SJSA1 (cell line): ENCODE measurements around the gene PRLR. TPM values are rescaled to one million over a fixed set of nuclear protein-coding genes. Genes with fewer than 3 reads are reported as not detected.
"Not testable (repeated sequence)": the region's sequence is repeated elsewhere in the genome, so short reads cannot be mapped to it uniquely, and the experiment has no call there.

Source experiments
- DNase-seq, 2 experiments: peaks; one replicate each; pipeline ENCODE4 v3.0.0-alpha.2; 2015 to 2020; ENCODE audit warnings: low spot score in 2 of 2, low read depth in 1 of 2
- H3K27ac ChIP-seq: fragments of 250-450 bp; sonication (Bioruptor Pico); 2 replicates; pipeline ENCODE4 v1.5.1; 2020; ENCODE audit warnings: mild to moderate bottlenecking, moderate library complexity
- H3K27me3 ChIP-seq: fragments of 250-450 bp; sonication (Bioruptor Pico); replicated peaks from 2 replicates; pipeline ENCODE4 v1.5.1; 2020; ENCODE audit warnings: mild to moderate bottlenecking, moderate library complexity
- H3K36me3 ChIP-seq: fragments of 250-450 bp; sonication (Bioruptor Pico); 2 replicates; pipeline ENCODE4 v1.5.1; 2020; ENCODE audit warnings: mild to moderate bottlenecking
- H3K4me1 ChIP-seq: fragments of 250-450 bp; sonication (Bioruptor Pico); replicated peaks from 2 replicates; pipeline ENCODE4 v1.6.1; 2021; ENCODE audit warnings: mild to moderate bottlenecking
- H3K4me3 ChIP-seq: fragments of 250-450 bp; sonication (Bioruptor Pico); 2 replicates; pipeline ENCODE4 v1.5.1; 2020; ENCODE audit warnings: mild to moderate bottlenecking
- H3K9me3 ChIP-seq: fragments of 250-450 bp; sonication (Bioruptor Pico); replicated peaks from 2 replicates; pipeline ENCODE4 v1.5.1; 2020; ENCODE audit warnings: mild to moderate bottlenecking
- total RNA-seq: library from RNA; depleted of rRNA; stranded (reverse); fragments of >200 nt; shearing (Covaris generic); gene quantifications from 2 replicates; pipeline ENCODE4 v1.2.3, GENCODE V29; 2014; rRNA removed

PRLR gene
- total RNA-seq, result 0.05 TPM in 1 of 2 replicates, not detected in the other

DNA sequence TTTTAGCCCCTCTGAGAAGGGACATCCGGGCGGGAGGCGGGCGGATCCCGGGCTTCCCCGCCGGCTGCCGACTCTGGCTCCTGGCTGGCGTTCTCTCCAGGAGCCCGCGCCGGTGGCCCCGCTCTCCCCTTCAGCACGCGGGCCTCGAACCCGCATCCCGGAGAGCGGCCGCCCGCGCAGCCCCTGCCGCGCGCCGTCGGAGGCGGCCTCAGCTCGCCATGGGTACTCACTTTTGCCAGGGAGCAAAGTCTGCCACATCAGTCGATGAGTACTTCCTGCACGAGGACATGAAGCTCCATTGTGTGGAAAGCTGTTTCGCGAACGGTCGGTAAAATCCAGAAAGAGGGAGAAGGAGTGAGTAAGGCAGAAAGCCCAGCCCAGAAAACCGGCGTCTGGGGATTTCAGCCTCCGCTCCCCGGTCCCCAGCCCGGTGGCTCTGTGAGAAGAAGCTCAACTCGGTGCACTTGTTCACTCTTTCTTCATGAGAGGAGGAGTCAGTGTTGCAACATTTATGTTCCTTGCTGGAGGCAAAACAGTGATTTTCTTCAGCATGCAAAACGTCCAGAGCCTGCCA lies at the start of gene PRLR:
Gene PRLR (minus strand): TSS at position 450 of the 574 bp plus-strand sequence. CDS start 140,867 bp downstream, outside the sequence.
- H3K27ac ChIP-seq, result no peak within 1 kb of the TSS
- no peaks in the 10 kb centered on the region for H3K9me3 ChIP-seq
- no peak for DNase-seq
- H3K27me3 ChIP-seq, result peaks cover 32% of the 10 kb centered on the region
- H3K4me1 ChIP-seq, result no peaks in the 10 kb centered on the region
- no peak within 1 kb of the TSS for H3K4me3 ChIP-seq
- no peaks in the 10 kb centered on the region for H3K36me3 ChIP-seq

DNA sequence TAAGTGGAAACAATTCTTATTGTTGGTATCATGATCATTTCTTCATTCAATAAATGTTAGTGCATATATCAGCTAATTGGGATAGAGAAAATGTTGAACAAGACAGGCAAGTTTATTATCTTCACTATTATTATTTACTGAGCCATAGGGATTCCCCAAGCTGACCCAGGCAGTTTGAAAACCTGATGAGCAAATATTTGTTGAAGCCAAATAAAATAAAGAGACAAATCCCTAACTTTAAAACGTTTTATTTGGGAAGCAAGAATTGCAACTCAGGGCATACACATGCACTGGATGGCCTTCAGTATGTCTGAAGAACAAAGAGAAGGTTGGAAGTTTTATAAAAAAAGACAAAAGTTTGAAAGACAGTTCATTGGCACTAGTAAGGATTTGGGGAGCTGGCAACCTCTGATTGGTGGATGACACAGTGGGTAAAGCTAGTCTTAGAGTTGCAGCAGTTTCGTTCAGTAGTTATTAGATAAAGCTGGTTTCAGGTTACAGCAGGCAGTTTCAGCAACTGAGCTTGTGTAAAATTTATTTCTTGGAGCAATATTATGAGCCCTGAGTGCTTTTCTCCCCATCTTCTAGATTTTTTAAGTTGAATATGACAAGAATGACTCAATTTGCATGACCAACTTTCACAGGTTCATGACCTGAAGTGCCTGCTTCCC lies 44.7 kb upstream of the PRLR start:
- Histone ChIP-seq H3K27me3 (no peaks in the 10 kb centered on the region), H3K27ac (no peak overlapping the region), H3K9me3 (no peaks in the 10 kb centered on the region), H3K4me1 (no peaks in the 10 kb centered on the region), H3K36me3 (no peaks in the 10 kb centered on the region), H3K4me3 (no peak overlapping the region)
- DNase-seq, result no peak

DNA sequence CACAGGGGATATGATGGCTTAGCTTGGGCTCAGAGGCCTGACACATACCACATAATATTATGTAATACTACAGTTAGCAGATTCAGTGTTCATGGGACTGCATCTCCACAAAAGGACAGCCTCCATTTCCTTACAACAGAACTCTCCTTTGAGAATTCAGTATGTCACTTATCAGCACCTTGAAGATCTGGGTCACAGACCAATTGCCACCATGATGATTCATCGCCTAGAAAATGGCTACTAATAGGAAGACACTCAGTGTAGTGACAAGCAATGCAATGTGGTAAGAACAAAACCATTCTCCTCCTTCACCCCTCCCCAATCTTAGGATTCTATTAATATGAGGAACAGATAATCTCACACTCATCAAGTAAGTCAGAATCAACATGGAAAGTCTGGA lies 38.7 kb upstream of the PRLR start:
- H3K9me3 ChIP-seq, result no peaks in the 10 kb centered on the region

DNA sequence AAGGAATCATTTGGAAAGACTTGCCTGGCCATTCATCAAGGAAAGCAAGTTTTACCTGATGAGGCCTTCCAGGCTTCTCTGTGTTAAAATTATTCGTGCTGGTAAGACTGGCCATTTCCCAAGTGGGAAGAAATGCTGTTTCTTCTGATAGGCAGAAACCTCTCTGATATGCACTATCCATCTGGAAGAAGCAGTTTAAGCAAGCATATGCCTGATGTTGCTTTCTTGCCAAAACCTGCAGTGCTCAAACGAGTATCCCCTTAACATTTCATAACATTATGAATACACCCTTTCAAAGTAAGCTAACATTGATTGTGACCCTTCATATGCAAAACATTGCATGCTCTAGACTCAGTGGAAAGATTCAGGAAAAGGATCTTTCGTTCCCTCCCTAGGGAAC lies 36.0 kb upstream of the PRLR start:
- Histone ChIP-seq H3K27me3 (no peaks in the 10 kb centered on the region), H3K4me3 (no peak overlapping the region), H3K9me3 (no peaks in the 10 kb centered on the region), H3K36me3 (no peaks in the 10 kb centered on the region), H3K4me1 (no peaks in the 10 kb centered on the region), H3K27ac (no peak overlapping the region)
- DNase-seq, result no peak

More for the DNA sequence above, 38.7 kb upstream of the PRLR start:
- Histone ChIP-seq H3K27ac (no peak overlapping the region), H3K4me1 (no peaks in the 10 kb centered on the region), H3K27me3 (no peaks in the 10 kb centered on the region), H3K36me3 (no peaks in the 10 kb centered on the region), H3K4me3 (no peak overlapping the region)
- DNase-seq, result no peak

DNA sequence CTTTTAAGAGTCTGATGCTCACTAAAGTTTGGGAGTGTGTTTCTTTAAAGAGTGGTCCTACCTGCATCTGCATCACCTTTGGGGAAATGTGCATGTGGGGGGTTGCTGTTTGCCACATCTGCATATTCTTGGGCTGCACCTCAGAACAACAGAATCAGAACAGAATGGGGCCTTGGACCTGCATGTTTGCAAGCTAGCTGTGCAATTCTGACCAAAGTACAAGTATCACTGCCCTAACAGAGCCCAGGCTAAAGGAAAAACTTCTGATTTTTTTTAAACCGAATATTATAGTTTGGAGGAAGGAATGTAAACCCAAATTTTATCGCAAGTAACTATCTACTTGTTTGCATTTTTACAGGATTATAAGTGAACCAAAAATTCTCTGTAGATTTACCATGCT lies 34.2 kb upstream of the PRLR start:
- Histone ChIP-seq H3K4me3 (no peak overlapping the region), H3K27ac (no peak overlapping the region), H3K9me3 (no peaks in the 10 kb centered on the region), H3K4me1 (no peaks in the 10 kb centered on the region), H3K27me3 (no peaks in the 10 kb centered on the region), H3K36me3 (no peaks in the 10 kb centered on the region)
- no peak for DNase-seq

DNA sequence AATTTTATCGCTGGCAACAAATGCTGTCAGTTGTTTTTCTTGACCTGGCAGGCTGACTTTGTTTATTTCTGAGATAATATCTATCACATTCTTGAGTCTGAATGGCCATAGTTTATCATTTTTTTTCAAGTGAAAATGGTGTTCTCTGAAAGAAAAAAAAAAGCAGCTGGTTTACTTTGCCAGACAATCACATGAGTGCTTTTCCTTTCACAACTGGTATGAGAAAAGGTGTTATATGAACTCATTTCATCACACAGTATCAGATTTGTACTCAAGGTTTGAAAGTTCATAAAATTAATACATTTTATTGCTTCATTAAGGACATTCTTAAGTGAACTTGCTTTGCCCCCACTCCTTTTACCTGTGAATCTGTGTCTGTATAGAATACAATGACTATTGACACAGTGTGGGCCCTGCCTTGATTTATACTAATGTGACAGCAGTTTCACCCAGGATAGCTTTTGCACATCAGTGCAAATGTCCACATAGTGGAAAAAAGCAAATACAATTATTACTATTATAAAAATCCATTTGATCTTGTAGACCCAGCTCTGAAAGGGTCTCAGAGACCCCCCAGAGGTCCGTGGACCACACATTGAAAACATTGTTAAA lies 33.1 kb upstream of the PRLR start:
- Histone ChIP-seq H3K4me3 (no peak overlapping the region), H3K36me3 (no peaks in the 10 kb centered on the region), H3K27me3 (no peaks in the 10 kb centered on the region), H3K9me3 (no peaks in the 10 kb centered on the region), H3K4me1 (no peaks in the 10 kb centered on the region), H3K27ac (no peak overlapping the region)
- DNase-seq, result no peak

DNA sequence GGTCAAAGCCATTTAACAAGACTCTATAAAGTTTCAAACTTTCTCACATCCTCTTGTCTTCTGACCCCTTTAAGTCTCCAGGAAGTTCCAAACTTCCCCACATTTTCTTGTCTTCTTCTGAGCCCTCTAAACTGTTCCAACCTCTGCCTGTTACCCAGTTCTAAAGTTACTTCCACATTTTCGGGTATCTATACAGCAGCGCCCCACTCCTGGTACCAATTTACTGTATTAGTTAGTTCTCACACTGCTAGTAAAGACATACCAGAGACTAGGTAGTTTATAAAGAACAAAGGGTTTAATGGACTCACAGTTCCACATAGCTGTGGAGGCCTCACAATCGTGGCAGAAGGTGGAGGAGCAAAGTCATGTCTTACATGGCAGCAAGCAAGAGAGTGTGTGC lies 23.3 kb upstream of the PRLR start:
- no peak overlapping the region for H3K27ac ChIP-seq
- H3K27me3 ChIP-seq, result no peaks in the 10 kb centered on the region
- H3K36me3 ChIP-seq, result no peaks in the 10 kb centered on the region
- no peaks in the 10 kb centered on the region; the same call in 1 of the 2 replicates for H3K9me3 ChIP-seq
- H3K4me1 ChIP-seq, result no peaks in the 10 kb centered on the region
- no peak for DNase-seq
- H3K4me3 ChIP-seq, result no peak overlapping the region

DNA sequence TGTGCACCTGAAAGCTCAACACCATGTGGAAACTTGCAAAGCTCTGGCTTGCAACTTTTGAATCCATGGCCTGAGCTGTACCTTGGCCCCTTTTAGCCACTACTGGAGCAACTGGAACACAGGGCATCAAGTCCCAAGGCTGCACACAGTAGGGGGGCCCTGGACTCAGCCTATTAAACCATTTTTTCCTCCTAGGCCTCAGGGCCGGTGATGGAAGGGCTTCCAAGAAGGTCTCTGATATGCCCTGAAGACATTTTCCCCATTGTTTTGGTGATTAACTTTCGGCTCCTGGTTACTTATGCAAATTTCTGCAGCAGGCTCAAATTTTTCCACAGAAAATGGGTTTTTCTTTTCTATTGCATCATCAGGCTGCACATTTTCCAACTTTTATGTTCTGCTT lies 22.7 kb upstream of the PRLR start:
- no peaks in the 10 kb centered on the region; the same call in 1 of the 2 replicates for H3K9me3 ChIP-seq
- no peaks in the 10 kb centered on the region for H3K27me3 ChIP-seq
- H3K4me1 ChIP-seq, result no peaks in the 10 kb centered on the region
- no peak overlapping the region for H3K4me3 ChIP-seq
- no peak for DNase-seq
- no peak overlapping the region for H3K27ac ChIP-seq
- no peaks in the 10 kb centered on the region for H3K36me3 ChIP-seq

DNA sequence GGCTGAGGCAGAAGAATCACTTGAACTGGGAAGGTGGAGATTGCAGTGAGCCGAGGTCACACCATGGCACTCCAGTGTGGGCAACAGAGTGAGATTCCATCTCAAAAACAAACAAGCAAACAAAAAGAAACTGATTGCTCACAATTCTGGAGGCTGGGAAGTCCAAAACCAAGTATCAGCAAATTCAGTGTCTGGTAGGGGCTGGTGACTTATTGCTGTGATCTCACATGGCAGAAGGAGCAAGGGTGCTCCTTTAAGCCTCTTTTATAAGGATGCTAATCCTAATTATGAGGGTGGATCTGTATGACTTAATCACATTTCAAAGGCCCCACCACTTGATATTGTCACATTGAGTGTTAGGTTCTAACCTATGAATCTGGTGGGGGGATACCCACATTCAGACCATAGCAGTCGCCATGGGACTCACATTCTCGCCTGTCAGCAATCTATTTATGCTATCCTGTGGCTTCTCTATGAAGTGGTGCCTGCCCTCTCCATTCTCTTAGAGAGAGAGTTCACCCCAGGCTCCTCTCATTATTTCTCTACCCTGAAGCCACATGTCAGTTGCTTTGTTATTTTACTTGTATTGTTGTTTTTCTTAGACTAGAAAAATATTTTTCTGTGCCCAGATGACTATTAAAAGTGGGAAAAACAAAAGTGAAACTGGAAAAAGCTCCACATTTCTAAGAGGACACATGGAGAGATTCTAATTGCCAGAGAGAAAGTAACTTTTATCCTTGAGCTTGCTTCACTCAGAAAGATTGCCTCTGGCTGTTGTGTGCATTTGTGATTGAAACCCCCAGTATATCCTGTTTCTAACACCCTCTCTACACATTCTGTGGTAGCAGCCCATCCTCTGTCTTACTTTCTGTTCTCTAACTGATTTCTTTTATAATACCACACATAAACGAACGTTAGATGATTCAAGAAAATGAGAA lies 18.8 kb upstream of the PRLR start:
- DNase-seq, result no peak
- Histone ChIP-seq H3K4me1 (no peaks in the 10 kb centered on the region), H3K36me3 (no peaks in the 10 kb centered on the region), H3K27me3 (no peaks in the 10 kb centered on the region), H3K9me3 (no peaks in the 10 kb centered on the region; the same call in 1 of the 2 replicates), H3K4me3 (no peak overlapping the region), H3K27ac (no peak overlapping the region)

DNA sequence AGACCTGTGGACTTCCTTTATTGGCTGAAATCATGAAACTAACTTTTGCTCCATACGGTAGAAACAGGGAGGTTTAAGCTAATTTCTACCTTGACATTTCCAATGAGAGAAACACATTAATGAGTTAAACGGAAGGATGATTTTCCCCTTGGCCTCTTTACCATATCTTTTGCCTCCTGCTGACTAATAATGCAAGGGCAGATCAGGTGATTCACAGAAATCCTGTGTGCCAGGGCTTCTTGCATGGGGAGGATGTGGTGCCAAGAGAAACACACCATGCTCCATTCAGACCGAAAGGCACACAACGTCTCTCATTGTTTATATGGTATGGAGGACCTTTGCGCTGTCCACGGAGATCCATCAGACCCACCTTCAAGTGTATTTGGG lies 17.4 kb upstream of the PRLR start:
- Histone ChIP-seq H3K4me1 (no peaks in the 10 kb centered on the region), H3K27ac (no peak overlapping the region), H3K36me3 (no peaks in the 10 kb centered on the region), H3K4me3 (no peak overlapping the region), H3K9me3 (no peaks in the 10 kb centered on the region), H3K27me3 (no peaks in the 10 kb centered on the region)
- DNase-seq, result no peak

DNA sequence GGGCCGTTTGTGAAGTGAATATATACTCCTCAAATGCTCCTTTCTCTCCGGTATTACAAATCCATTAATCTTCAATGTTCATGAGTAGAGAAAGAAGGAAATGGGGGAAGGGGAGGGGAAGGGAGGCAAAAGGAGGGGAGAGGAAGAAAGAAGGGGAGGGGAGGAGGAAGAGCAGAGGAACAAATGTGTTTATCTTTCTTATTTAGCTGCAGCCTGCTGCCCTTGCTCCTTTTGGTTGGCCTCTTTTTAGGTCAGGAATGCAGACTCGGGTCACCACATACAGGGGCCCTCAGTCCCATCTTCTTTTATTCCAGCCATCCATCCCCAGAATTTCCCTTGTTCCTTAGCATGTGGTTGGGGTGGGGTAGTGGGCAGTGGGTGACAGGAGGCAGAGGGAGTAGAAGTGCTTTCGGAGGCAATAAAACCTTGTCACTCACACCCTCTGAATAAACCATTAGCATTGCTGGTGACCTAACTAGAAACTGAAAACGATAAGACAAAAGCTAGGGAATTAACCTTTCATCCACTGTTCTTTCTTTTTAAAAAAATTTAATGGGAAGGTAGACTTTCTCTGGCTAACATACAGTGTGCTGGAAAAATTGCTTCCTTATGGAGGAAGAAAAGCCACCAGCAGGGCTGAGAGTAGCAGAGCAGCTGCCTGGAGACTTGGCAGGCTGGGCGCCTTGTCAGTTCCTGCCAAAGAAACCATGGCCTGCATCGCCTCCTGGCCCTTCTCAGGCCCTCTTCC lies 16.8 kb upstream of the PRLR start:
- Histone ChIP-seq H3K36me3 (no peaks in the 10 kb centered on the region), H3K27ac (no peak overlapping the region), H3K9me3 (no peaks in the 10 kb centered on the region), H3K27me3 (no peaks in the 10 kb centered on the region), H3K4me3 (no peak overlapping the region), H3K4me1 (no peaks in the 10 kb centered on the region)
- DNase-seq, result no peak

DNA sequence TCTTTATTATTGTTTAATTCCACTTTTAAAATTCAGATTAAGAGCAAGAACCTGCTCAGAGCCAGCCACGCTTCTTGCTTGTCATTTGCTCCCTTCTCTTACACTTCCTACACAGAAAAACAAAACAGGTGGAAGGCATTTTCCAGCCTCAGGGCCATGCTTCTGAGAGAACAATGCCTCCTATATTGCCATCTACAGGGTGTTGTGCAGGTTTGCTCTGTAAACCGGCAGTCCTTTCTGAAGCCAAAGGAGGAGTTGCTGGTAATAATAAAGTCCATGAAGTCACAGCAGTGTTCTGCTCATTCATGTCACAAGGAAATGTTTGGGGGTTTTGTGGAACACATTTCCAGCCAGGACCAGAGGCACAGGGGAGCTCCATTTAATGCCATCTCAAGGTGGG lies 16.1 kb upstream of the PRLR start:
- no peaks in the 10 kb centered on the region for H3K9me3 ChIP-seq
- DNase-seq, result no peak

DNA sequence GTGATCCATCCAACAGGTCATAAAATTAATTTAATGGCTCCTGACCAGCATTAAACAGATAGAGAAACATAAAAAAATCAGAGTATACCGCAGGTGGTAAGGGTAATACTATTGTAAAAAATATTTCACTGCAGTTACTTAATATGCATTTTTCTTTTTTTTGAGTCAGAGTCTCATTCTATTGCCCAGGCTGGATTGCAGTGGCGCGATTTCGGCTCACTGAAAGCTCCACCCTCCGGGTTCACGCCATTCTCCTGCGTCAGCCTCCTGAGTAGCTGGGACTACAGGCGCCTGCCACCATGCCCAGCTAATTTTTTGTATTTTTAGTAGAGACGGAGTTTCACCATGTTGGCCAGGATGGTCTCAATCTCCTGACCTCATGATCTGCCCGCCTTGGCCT lies 15.1 kb upstream of the PRLR start:
- not testable (repeated sequence) for H3K27me3 ChIP-seq, H3K27ac ChIP-seq, H3K36me3 ChIP-seq, H3K9me3 ChIP-seq, DNase-seq, H3K4me3 ChIP-seq, H3K4me1 ChIP-seq

More for the DNA sequence above, 16.1 kb upstream of the PRLR start:
- H3K27ac ChIP-seq, result no peak overlapping the region
- no peak overlapping the region for H3K4me3 ChIP-seq
- H3K4me1 ChIP-seq, result no peaks in the 10 kb centered on the region
- H3K36me3 ChIP-seq, result no peaks in the 10 kb centered on the region
- no peaks in the 10 kb centered on the region for H3K27me3 ChIP-seq
